Left ventricle myocardium inferior (tissue), 1 donor: ENCODE measurements around the gene MYO16. TPM values are rescaled to one million over a fixed set of nuclear protein-coding genes. Genes with fewer than 3 reads are reported as not detected.

Experiments used
- DNase-seq: peaks from one replicate; pipeline ENCODE4 v3.0.0-alpha.2; 2020
- H3K27ac ChIP-seq: fragments of 200-600 bp; replicated peaks from 2 replicates; pipeline ENCODE4 v1.8.0; 2021
- H3K27me3 ChIP-seq: fragments of 200-600 bp; 2 replicates; pipeline ENCODE4 v1.8.0; 2021; ENCODE audit warnings: low read depth
- H3K36me3 ChIP-seq: fragments of 200-600 bp; 2 replicates; pipeline ENCODE4 v1.8.0; 2021
- H3K4me1 ChIP-seq: fragments of 200-600 bp; 2 replicates; pipeline ENCODE4 v1.8.0; 2021
- H3K4me3 ChIP-seq: fragments of 200-600 bp; 2 replicates; pipeline ENCODE4 v1.8.0; 2021; ENCODE audit warnings: mild to moderate bottlenecking, moderate library complexity
- H3K9me3 ChIP-seq: fragments of 200-600 bp; replicated peaks from 2 replicates; pipeline ENCODE4 v1.8.0; 2021
- CTCF ChIP-seq: fragments of 200-600 bp; IDR thresholded peaks from 2 replicates; pipeline ENCODE4 v1.8.0; 2021; ENCODE audit warnings: antibody characterized with exemption, mild to moderate bottlenecking, borderline replicate concordance
- intact Hi-C: fragments of 100-400 bp; cut with micrococcal nuclease; formaldehyde crosslinking; loops from one replicate; pipeline ENCODE4 v1.11.0; 2022
- total RNA-seq: library from RNA; stranded (reverse); fragmentation: NEBNext Ultra II Directional; extraction: Animal tissue kit (Norgen Biotek cat#: 25700); gene quantifications from one replicate; pipeline ENCODE4 v1.2.1, GENCODE V29; 2021
- donor health status: DM: no; HTN: yes; CAD: no; lungs with severe emphysema.

Gene MYO16
- total RNA-seq, 1 donor from 2014 or later = 1.7 TPM

GRCh38 chr13:109033090-109033489, 403.7 kb downstream of the MYO16 start:
- H3K4me3 ChIP-seq = no peak overlapping the region
- H3K27ac ChIP-seq = no peak overlapping the region
- no peak for TF ChIP-seq CTCF
- DNase-seq = no peak
- intact Hi-C loops = no loop called here
- no peaks in the 10 kb centered on the region for H3K9me3 ChIP-seq
- no peaks in the 10 kb centered on the region for H3K36me3 ChIP-seq
- peaks cover 5% of the 10 kb centered on the region for H3K27me3 ChIP-seq
- no peaks in the 10 kb centered on the region for H3K4me1 ChIP-seq

GRCh38 chr13:109036078-109036780, 406.8 kb downstream of the MYO16 start:
- DNase-seq = no peak
- intact Hi-C loops = no loop called here
- Histone ChIP-seq H3K27ac (no peak overlapping the region), H3K9me3 (no peaks in the 10 kb centered on the region), H3K27me3 (peaks cover 5% of the 10 kb centered on the region), H3K36me3 (no peaks in the 10 kb centered on the region), H3K4me3 (no peak overlapping the region), H3K4me1 (no peaks in the 10 kb centered on the region)
- no peak for TF ChIP-seq CTCF

GRCh38 chr13:109043636-109044035, 414.2 kb downstream of the MYO16 start:
- Histone ChIP-seq H3K9me3 (no peaks in the 10 kb centered on the region), H3K27ac (no peak overlapping the region), H3K4me1 (no peaks in the 10 kb centered on the region), H3K36me3 (no peaks in the 10 kb centered on the region), H3K4me3 (no peak overlapping the region), H3K27me3 (no peaks in the 10 kb centered on the region)
- no peak for TF ChIP-seq CTCF
- no peak for DNase-seq
- intact Hi-C loops = no loop called here

- no peak for DNase-seq
- H3K27ac ChIP-seq = no peak overlapping the region
- no peaks in the 10 kb centered on the region for H3K9me3 ChIP-seq
- TF ChIP-seq CTCF = no peak
- no peaks in the 10 kb centered on the region for H3K36me3 ChIP-seq
- no peaks in the 10 kb centered on the region for H3K4me1 ChIP-seq
- intact Hi-C loops = no loop called here
- H3K27me3 ChIP-seq = no peaks in the 10 kb centered on the region
- no peak overlapping the region for H3K4me3 ChIP-seq
Measured at GRCh38 chr13:109055850-109056249, 426.4 kb downstream of the MYO16 start.

- Histone ChIP-seq H3K4me1 (no peaks in the 10 kb centered on the region), H3K27ac (no peak overlapping the region), H3K27me3 (no peaks in the 10 kb centered on the region), H3K4me3 (no peak overlapping the region), H3K36me3 (no peaks in the 10 kb centered on the region), H3K9me3 (no peaks in the 10 kb centered on the region)
- intact Hi-C loops = no loop called here
- TF ChIP-seq CTCF = no peak
- DNase-seq = no peak
Measured at GRCh38 chr13:109058087-109058486, 428.7 kb downstream of the MYO16 start.
